ENCODE measurements around the gene MCOLN3. TPM values are rescaled to one million over a fixed set of nuclear protein-coding genes. Genes with fewer than 3 reads are reported as not detected.

Gene MCOLN3
- total RNA-seq, 1 experiment from 2014 or later = 14.1 TPM

DNA sequence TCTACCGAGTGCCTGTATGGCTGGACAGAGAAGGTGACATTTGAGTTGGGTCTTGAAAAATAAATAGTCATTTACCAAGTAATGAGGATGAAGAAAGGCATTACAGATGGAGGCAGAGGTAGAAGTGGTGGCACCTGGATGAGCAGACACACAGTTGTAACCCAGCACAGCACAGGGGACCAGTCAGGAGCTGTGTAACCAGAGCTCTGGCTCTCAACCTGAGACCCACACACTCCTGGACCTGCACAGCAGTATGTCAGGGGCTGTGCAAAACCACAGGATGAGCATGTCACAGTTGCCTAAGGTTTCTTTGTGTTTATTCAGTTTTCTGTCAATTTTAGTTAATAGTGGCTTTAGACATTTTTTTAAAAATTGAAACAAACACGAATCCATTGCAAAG lies 11.3 kb upstream of the MCOLN3 start:
- H3K27me3 Mint-ChIP-seq (ENCODE audit: unreplicated experiment) = no peaks in the 10 kb centered on the region
- DNase-seq = no peak
- no peak overlapping the region for H3K4me3 Mint-ChIP-seq (ENCODE audit: low read depth, unreplicated experiment)
- CTCF ChIA-PET = no interaction called here
- TF ChIP-seq, protein P1, sequence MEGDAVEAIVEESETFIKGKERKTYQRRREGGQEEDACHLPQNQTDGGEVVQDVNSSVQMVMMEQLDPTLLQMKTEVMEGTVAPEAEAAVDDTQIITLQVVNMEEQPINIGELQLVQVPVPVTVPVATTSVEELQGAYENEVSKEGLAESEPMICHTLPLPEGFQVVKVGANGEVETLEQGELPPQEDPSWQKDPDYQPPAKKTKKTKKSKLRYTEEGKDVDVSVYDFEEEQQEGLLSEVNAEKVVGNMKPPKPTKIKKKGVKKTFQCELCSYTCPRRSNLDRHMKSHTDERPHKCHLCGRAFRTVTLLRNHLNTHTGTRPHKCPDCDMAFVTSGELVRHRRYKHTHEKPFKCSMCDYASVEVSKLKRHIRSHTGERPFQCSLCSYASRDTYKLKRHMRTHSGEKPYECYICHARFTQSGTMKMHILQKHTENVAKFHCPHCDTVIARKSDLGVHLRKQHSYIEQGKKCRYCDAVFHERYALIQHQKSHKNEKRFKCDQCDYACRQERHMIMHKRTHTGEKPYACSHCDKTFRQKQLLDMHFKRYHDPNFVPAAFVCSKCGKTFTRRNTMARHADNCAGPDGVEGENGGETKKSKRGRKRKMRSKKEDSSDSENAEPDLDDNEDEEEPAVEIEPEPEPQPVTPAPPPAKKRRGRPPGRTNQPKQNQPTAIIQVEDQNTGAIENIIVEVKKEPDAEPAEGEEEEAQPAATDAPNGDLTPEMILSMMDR (IDR thresholded peaks at IDR 0.05; ENCODE audit: unreplicated experiment) = no peak
- intact Hi-C loops (cut with micrococcal nuclease; ENCODE audit: unreplicated experiment) = no loop called here
- peaks cover 18% of the 10 kb centered on the region for H3K36me3 Mint-ChIP-seq (ENCODE audit: insufficient read depth, unreplicated experiment)
- H3K9me3 Mint-ChIP-seq (ENCODE audit: low read depth, unreplicated experiment) = no peaks in the 10 kb centered on the region
- no peaks in the 10 kb centered on the region for H3K4me1 Mint-ChIP-seq (ENCODE audit: low read depth, unreplicated experiment)
- H3K27ac Mint-ChIP-seq (ENCODE audit: unreplicated experiment) = no peak overlapping the region
- no TSS peak for BruUV-seq (replicated peaks)

DNA sequence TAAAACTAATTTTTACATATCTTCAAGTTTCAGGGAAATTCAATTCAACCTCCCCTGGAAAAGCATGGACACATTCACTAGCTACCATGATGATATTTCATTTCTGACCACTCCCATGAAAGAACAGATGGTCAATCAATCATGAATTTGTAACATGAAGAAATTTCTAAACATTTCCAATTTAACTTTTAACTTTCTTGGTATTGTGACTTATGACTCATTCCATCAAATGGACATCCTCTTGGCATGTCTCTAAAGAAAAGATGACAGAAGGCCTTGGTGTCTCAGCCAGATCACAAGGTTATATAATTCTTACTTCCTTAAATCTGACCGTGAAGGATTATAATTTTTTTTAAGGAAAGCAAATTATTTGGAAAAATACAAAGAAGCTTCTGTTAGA lies 10.5 kb upstream of the MCOLN3 start:
- CTCF ChIA-PET = no interaction called here
- no peaks in the 10 kb centered on the region for H3K9me3 Mint-ChIP-seq (ENCODE audit: low read depth, unreplicated experiment)
- no peaks in the 10 kb centered on the region for H3K4me1 Mint-ChIP-seq (ENCODE audit: low read depth, unreplicated experiment)
- no peaks in the 10 kb centered on the region for H3K27me3 Mint-ChIP-seq (ENCODE audit: unreplicated experiment)
- no peak overlapping the region for H3K27ac Mint-ChIP-seq (ENCODE audit: unreplicated experiment)
- no peak for DNase-seq
- H3K36me3 Mint-ChIP-seq (ENCODE audit: insufficient read depth, unreplicated experiment) = peaks cover 18% of the 10 kb centered on the region
- TF ChIP-seq, protein P1 (IDR thresholded peaks at IDR 0.05; ENCODE audit: unreplicated experiment) = no peak
- intact Hi-C loops (cut with micrococcal nuclease; ENCODE audit: unreplicated experiment) = no loop called here
- BruUV-seq (replicated peaks) = no TSS peak
- H3K4me3 Mint-ChIP-seq (ENCODE audit: low read depth, unreplicated experiment) = no peak overlapping the region

DNA sequence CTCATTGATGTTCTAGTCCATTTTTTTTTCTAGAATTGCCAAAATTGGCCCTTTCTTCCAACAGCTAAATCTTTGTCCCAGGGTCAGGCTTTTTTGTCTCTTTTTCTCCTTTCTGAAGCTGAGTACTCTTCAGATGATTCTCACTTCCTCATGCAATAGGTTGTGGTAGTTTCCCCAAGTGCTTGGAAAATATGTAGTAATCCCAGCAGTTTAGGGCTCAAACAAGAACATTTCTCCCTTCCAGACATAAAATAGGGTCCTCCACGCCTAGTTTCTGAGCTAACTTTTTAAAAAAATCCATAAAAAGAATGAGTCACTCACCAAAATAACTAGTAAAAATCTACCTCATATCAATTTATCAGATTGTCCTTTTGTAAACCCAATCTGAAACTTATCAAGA lies 10.0 kb upstream of the MCOLN3 start:
- Mint-ChIP-seq H3K4me1 (ENCODE audit: low read depth, unreplicated experiment) (no peaks in the 10 kb centered on the region), H3K27me3 (ENCODE audit: unreplicated experiment) (no peaks in the 10 kb centered on the region), H3K36me3 (ENCODE audit: insufficient read depth, unreplicated experiment) (peaks cover 18% of the 10 kb centered on the region), H3K4me3 (ENCODE audit: low read depth, unreplicated experiment) (no peak overlapping the region), H3K9me3 (ENCODE audit: low read depth, unreplicated experiment) (no peaks in the 10 kb centered on the region), H3K27ac (ENCODE audit: unreplicated experiment) (no peak overlapping the region)
- TF ChIP-seq, protein P1 (IDR thresholded peaks at IDR 0.05; ENCODE audit: unreplicated experiment) = no peak
- intact Hi-C loops (cut with micrococcal nuclease; ENCODE audit: unreplicated experiment) = no loop called here
- CTCF ChIA-PET = interaction anchor here (1.2 kb wide), 1 partner anchor 10 kb away, joined by 3 read pairs; the partner anchor contains the start of gene MCOLN3
- no TSS peak for BruUV-seq (replicated peaks)
- no peak for DNase-seq

DNA sequence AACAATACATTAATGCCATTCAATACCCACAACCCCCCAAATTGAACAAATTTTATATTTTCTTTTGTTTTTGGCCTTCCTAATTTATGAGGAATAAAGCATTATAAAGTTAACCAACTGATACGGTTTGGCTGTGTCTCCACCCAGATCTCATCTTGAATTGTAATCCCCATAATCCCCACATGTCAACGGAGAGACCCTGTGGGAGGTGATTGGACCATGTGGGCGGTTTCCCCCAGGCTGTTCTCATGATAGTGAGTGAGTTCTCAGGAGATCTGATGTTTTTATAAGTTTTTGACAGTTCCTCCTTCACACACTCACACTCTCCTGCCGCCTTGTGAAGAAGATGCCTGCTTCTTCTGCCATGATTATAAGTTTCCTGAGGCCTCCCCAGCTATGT lies 6.4 kb upstream of the MCOLN3 start:
- H3K4me1 Mint-ChIP-seq (ENCODE audit: low read depth, unreplicated experiment) = no peaks in the 10 kb centered on the region
- BruUV-seq (replicated peaks) = no TSS peak
- intact Hi-C loops (cut with micrococcal nuclease; ENCODE audit: unreplicated experiment) = no loop called here
- H3K27ac Mint-ChIP-seq (ENCODE audit: unreplicated experiment) = no peak overlapping the region
- CTCF ChIA-PET = no interaction called here
- no peak overlapping the region for H3K4me3 Mint-ChIP-seq (ENCODE audit: low read depth, unreplicated experiment)
- DNase-seq = no peak
- H3K27me3 Mint-ChIP-seq (ENCODE audit: unreplicated experiment) = no peaks in the 10 kb centered on the region
- TF ChIP-seq, protein P1 (IDR thresholded peaks at IDR 0.05; ENCODE audit: unreplicated experiment) = no peak
- H3K36me3 Mint-ChIP-seq (ENCODE audit: insufficient read depth, unreplicated experiment) = no peaks in the 10 kb centered on the region
- no peaks in the 10 kb centered on the region for H3K9me3 Mint-ChIP-seq (ENCODE audit: low read depth, unreplicated experiment)

All from Calu3 (cell line).